Fibroblast of lung (primary cell): ENCODE results near the gene GHR. TPM values are rescaled to one million over a fixed set of nuclear protein-coding genes. Genes with fewer than 3 reads are reported as not detected.
"Not testable (repeated sequence)": the region's sequence is repeated elsewhere in the genome, so short reads cannot be mapped to it uniquely, and the experiment has no call there.

Experiments used
- DNase-seq, 2 donors: peaks; one replicate each; pipeline versions ENCODE4 v3.0.0 to v3.0.0-alpha.2; 2010; ENCODE audit warnings: low read depth in 2 of 2
- H2AFZ ChIP-seq: 2 replicates; pipeline ENCODE4 v1.5.1; 2012; ENCODE audit warnings: low read length, control low read depth, inconsistent platforms
- H3K27ac ChIP-seq: 2 replicates; pipeline ENCODE4 v1.5.1; 2011; ENCODE audit warnings: low read length, control low read depth; ENCODE audit not compliant: insufficient read depth
- H3K27me3 ChIP-seq: 2 replicates; pipeline ENCODE4 v1.5.1; 2011; ENCODE audit warnings: mild to moderate bottlenecking, low read length; ENCODE audit not compliant: control insufficient read depth, insufficient read depth
- H3K36me3 ChIP-seq: 2 replicates; pipeline ENCODE4 v1.5.1; 2011; ENCODE audit warnings: low read length; ENCODE audit not compliant: control insufficient read depth, insufficient read depth
- H3K4me1 ChIP-seq: 2 replicates; pipeline ENCODE4 v1.5.1; 2011; ENCODE audit warnings: low read length; ENCODE audit not compliant: control insufficient read depth, insufficient read depth; ENCODE audit errors: extremely low read depth
- H3K4me2 ChIP-seq: 2 replicates; pipeline ENCODE4 v1.5.1; 2011; ENCODE audit warnings: low read length, control low read depth; ENCODE audit not compliant: insufficient read depth; ENCODE audit errors: extremely low read depth
- H3K4me3 ChIP-seq, 4 experiments: fragments of 200-600 bp in 1 of 4; sonication (generic) in 1 of 4; replicated peaks in 1 of 4; 2 replicates each; pipeline ENCODE4 v1.5.1; 2011 to 2016; ENCODE audit warnings: low read length in 4 of 4, low read depth in 3 of 4, mild to moderate bottlenecking in 3 of 4, control low read depth in 2 of 4, inconsistent platforms in 1 of 4, mixed read lengths in 1 of 4; ENCODE audit not compliant: insufficient read depth in 1 of 4; ENCODE audit errors: control extremely low read depth in 1 of 4
- H3K79me2 ChIP-seq: 2 replicates; pipeline ENCODE4 v1.5.1; 2012; ENCODE audit warnings: mild to moderate bottlenecking, low read length, inconsistent platforms; ENCODE audit not compliant: control insufficient read depth, insufficient read depth
- H3K9ac ChIP-seq: 2 replicates; pipeline ENCODE4 v1.5.1; 2011; ENCODE audit warnings: mild to moderate bottlenecking, low read length, control low read depth; ENCODE audit not compliant: insufficient read depth
- H3K9me3 ChIP-seq: 2 replicates; pipeline ENCODE4 v1.5.1; 2012; ENCODE audit warnings: low read depth, low read length; ENCODE audit not compliant: control insufficient read depth, insufficient read depth
- H4K20me1 ChIP-seq: 2 replicates; pipeline ENCODE4 v1.5.1; 2011; ENCODE audit warnings: low read length; ENCODE audit not compliant: control insufficient read depth, insufficient read depth; ENCODE audit errors: extremely low read depth
- EZH2 ChIP-seq: IDR thresholded peaks from 2 replicates; pipeline ENCODE4 v1.5.1; 2012; ENCODE audit warnings: low read length, control low read depth, mild to moderate bottlenecking; ENCODE audit errors: missing control alignments
- polyA plus RNA-seq, 2 donors: library from polyadenylated mRNA; depleted of rRNA in 1 of 2; stranded (reverse) in 1 of 2; unstranded in 1 of 2; fragments of >200 nt; gene quantifications; 2 replicates each; pipeline ENCODE4 v1.2.1, GENCODE V29; 2011 to 2012; ENCODE audit warnings: missing spikeins in 1 of 2
- total RNA-seq: library from RNA; depleted of rRNA; stranded (reverse); fragments of >200 nt; gene quantifications from 2 replicates; pipeline ENCODE4 v1.2.1, GENCODE V29; 2014
- TF ChIP-seq, protein P1 (sequence below), 2 donors: IDR thresholded peaks in 1 of 2; conservative IDR thresholded peaks in 1 of 2; 1 replicate in 1 of 2; 2 replicates in 1 of 2; pipeline ENCODE4 v1.5.1; 2011 to 2012; ENCODE audit warnings: low read length in 2 of 2, control low read depth in 1 of 2, inconsistent platforms in 1 of 2, low read depth in 1 of 2, mild to moderate bottlenecking in 1 of 2

Gene GHR
- total and polyA plus RNA-seq, 2 donors (not counting 1 experiment from before 2014, with no cell fraction given): 2.3 to 2.4 TPM

DNA sequence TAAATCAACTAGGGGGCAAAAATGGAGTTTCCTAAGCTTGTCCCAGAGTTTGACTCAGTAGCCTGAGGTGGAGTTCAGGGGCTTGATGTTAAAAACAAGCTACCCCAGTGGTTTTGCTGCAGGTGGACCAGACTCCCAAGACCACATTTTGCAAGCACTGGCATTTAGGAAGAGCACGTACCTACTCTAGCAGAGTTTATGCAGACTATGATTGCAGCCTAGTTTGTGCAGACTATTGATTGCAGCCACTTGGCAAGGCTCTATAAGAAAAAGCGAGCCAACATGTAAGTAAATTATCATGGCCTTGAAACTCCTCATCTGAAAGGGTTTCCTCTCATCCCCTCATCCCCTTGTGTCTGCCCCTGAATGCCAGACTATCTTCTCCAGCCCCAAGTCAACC, 231.4 kb downstream of the GHR start:
- no peaks in the 10 kb centered on the region for H3K36me3 ChIP-seq
- no peak overlapping the region for H3K9ac ChIP-seq
- no peak overlapping the region for H2AFZ ChIP-seq
- H3K4me2 ChIP-seq: no peak overlapping the region
- H4K20me1 ChIP-seq: no peaks in the 10 kb centered on the region
- no peak for TF ChIP-seq EZH2
- TF ChIP-seq, protein P1, sequence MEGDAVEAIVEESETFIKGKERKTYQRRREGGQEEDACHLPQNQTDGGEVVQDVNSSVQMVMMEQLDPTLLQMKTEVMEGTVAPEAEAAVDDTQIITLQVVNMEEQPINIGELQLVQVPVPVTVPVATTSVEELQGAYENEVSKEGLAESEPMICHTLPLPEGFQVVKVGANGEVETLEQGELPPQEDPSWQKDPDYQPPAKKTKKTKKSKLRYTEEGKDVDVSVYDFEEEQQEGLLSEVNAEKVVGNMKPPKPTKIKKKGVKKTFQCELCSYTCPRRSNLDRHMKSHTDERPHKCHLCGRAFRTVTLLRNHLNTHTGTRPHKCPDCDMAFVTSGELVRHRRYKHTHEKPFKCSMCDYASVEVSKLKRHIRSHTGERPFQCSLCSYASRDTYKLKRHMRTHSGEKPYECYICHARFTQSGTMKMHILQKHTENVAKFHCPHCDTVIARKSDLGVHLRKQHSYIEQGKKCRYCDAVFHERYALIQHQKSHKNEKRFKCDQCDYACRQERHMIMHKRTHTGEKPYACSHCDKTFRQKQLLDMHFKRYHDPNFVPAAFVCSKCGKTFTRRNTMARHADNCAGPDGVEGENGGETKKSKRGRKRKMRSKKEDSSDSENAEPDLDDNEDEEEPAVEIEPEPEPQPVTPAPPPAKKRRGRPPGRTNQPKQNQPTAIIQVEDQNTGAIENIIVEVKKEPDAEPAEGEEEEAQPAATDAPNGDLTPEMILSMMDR (conservative IDR thresholded peaks at IDR 0.05 in 1 of 2, IDR thresholded peaks at IDR 0.05 in 1 of 2; ENCODE audit: low read depth in 1 of 2, low read length in 2 of 2): no peak
- no peak overlapping the region for H3K4me3 ChIP-seq
- H3K79me2 ChIP-seq: no peaks in the 10 kb centered on the region
- no peak for DNase-seq
- H3K4me1 ChIP-seq: peaks cover 2% of the 10 kb centered on the region
- H3K9me3 ChIP-seq: no peaks in the 10 kb centered on the region
- no peak overlapping the region for H3K27ac ChIP-seq
- H3K27me3 ChIP-seq: no peaks in the 10 kb centered on the region

DNA sequence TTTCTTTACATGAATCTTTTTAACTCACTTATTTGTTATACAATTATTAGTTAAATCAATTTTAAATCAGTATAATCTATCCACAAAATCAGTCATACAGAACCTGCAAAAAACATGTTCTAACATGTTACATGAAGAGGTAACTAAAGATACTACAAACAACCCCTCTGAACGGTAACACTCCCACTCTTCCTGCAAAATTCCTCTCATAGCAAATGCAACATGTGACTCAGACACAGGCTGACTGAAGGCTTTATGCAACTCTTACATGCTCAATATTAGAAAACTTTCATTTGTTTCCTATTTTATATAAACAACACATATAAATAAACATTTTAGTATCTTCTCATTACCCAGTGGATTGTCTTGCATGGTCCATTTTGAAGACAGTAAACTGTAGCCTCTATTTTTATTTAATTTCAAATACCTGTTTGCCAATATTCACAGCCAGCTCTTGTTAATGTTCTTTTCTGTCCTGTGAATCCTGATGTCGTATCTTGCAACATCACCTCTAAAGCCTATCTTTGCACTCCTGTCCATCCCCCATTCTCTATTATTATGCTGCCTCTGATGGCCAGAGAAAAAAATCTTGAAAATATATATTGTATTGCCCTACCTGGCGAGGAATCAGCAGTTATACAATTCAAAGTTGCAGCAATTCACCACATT, 232.9 kb downstream of the GHR start:
- H3K4me2 ChIP-seq: peak overlapping the region; percentile 7
- no peak overlapping the region for H2AFZ ChIP-seq
- peak overlapping the region in 1 of 4 experiments; percentile 29 for H3K4me3 ChIP-seq
- no peaks in the 10 kb centered on the region for H3K9me3 ChIP-seq
- H3K79me2 ChIP-seq: no peaks in the 10 kb centered on the region
- H3K27ac ChIP-seq: no peak overlapping the region
- no peaks in the 10 kb centered on the region for H3K27me3 ChIP-seq
- DNase-seq: peak; percentile 18 to 23
- TF ChIP-seq, protein P1 (conservative IDR thresholded peaks at IDR 0.05 in 1 of 2, IDR thresholded peaks at IDR 0.05 in 1 of 2; ENCODE audit: low read depth in 1 of 2, low read length in 2 of 2): no peak
- no peak for TF ChIP-seq EZH2
- peaks cover 2% of the 10 kb centered on the region for H3K4me1 ChIP-seq
- no peak overlapping the region for H3K9ac ChIP-seq
- H4K20me1 ChIP-seq: no peaks in the 10 kb centered on the region
- no peaks in the 10 kb centered on the region for H3K36me3 ChIP-seq

DNA sequence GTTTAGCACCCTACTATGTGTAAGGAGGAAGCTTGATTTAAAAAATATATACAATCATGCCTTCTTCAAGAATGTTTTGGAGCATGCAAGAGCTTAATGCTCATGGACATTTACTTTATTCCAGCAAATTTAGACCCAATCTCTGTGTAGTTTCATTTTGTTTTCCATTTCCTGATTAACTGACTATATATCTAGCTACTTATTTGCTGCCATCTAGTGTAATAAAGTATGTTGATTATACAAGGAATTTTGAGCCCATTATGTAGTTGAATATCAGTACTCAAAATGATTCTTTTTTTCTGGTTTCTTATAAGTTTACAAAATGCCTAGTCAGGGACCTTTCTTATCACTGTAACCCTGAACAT, 233.4 kb downstream of the GHR start:
- H3K79me2 ChIP-seq: no peaks in the 10 kb centered on the region
- no peak overlapping the region for H3K27ac ChIP-seq
- H3K4me2 ChIP-seq: peak overlapping the region; percentile 7
- peak in 1 of 2 donors; percentile 53 for DNase-seq
- no peaks in the 10 kb centered on the region for H3K27me3 ChIP-seq
- TF ChIP-seq, protein P1 (conservative IDR thresholded peaks at IDR 0.05 in 1 of 2, IDR thresholded peaks at IDR 0.05 in 1 of 2; ENCODE audit: low read depth in 1 of 2, low read length in 2 of 2): peak in 1 of 2 donors; percentile 22
- TF ChIP-seq EZH2: no peak
- no peaks in the 10 kb centered on the region for H3K9me3 ChIP-seq
- H3K9ac ChIP-seq: no peak overlapping the region
- H4K20me1 ChIP-seq: no peaks in the 10 kb centered on the region
- H3K4me1 ChIP-seq: peaks cover 2% of the 10 kb centered on the region
- H3K4me3 ChIP-seq: peak overlapping the region in 1 of 4 experiments; percentile 29
- no peaks in the 10 kb centered on the region for H3K36me3 ChIP-seq
- no peak overlapping the region for H2AFZ ChIP-seq

DNA sequence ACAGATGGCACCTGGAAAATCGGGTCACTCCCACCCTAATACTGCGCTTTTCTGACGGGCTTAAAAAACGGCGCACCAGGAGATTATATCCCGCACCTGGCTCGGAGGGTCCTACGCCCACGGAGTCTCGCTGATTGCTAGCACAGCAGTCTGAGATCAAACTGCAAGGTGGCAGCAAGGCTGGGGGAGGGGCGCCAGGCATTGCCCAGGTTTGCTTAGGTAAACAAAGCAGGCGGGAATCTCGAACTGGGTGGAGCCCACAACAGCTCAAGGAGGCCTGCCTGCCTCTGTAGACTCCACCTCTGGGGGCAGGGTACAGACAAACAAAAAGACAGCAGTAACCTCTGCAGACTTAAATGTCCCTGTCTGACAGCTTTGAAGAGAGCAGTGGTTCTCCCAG, 236.6 kb downstream of the GHR start:
- H3K27ac ChIP-seq, H3K9ac ChIP-seq, H3K27me3 ChIP-seq, H4K20me1 ChIP-seq, H3K9me3 ChIP-seq, H3K36me3 ChIP-seq, H2AFZ ChIP-seq, H3K4me2 ChIP-seq, H3K4me3 ChIP-seq, H3K79me2 ChIP-seq, H3K4me1 ChIP-seq, DNase-seq: not testable (repeated sequence)
